ENCODE data around the gene EPSTI1.

Gene EPSTI1

DNA sequence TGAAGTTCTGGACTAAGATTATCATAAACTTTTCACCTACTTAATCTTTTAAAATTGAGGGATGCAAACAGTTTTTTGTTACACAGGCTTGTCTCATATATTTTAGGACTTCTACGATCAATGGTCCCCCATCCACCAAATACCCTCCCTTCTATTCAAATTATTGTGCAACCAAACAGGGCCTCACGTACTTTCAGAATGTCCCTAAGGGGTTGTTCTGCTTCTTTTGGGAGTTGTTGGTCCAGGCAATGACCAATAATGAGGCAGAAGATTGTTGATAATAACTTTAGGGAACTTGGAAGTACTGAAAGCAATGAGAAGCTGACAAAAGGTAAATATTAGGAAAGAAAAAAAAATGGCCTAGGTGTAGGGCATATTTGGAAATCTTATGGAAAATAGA is 34.2 kb upstream of the EPSTI1 start:
- no peak overlapping the region for H2AFZ ChIP-seq (ENCODE audit: insufficient read depth, low read length, poor library complexity)
- H3K9ac ChIP-seq (ENCODE audit: low read length): no peak overlapping the region
- H3K4me1 ChIP-seq (ENCODE audit: control insufficient read depth in 1 of 2, insufficient read depth in 2 of 2, low read length in 2 of 2): peaks cover 5 to 10% of the 10 kb centered on the region in 2 experiments
- H3K14ac ChIP-seq (ENCODE audit: low read length): no peak overlapping the region
- DNase-seq: no peak
- no peaks in the 10 kb centered on the region for H3K27me3 ChIP-seq (ENCODE audit: insufficient read depth, low read length)
- H3K79me2 ChIP-seq (ENCODE audit: control insufficient read depth, insufficient read depth, low read length, poor library complexity): no peaks in the 10 kb centered on the region
- no peak overlapping the region for H4K8ac ChIP-seq (ENCODE audit: low read depth, low read length)
- no peak overlapping the region for H2BK12ac ChIP-seq (ENCODE audit: low read length)
- H2BK120ac ChIP-seq (ENCODE audit: insufficient read depth, low read length, poor library complexity): no peak overlapping the region
- H3K79me1 ChIP-seq (ENCODE audit: low read length): peaks cover 21% of the 10 kb centered on the region
- no peak overlapping the region for H3K27ac ChIP-seq (ENCODE audit: low read depth, low read length)
- no peak overlapping the region for H4K12ac ChIP-seq (ENCODE audit: low read depth, low read length)
- no peaks in the 10 kb centered on the region for H3K36me3 ChIP-seq (ENCODE audit: control insufficient read depth in 1 of 2, insufficient read depth in 2 of 2, low read length in 2 of 2)
- peaks cover 4% of the 10 kb centered on the region for H3K9me3 ChIP-seq (ENCODE audit: insufficient read depth, low read depth, low read length)
- no peak overlapping the region for H3K23ac ChIP-seq (ENCODE audit: low read length)
- WGBS (ENCODE audit: extremely low coverage, insufficient coverage, insufficient read length): no CpG with 5 or more reads among the region's 2 CpGs
- H4K91ac ChIP-seq (ENCODE audit: low read depth, low read length): no peak overlapping the region
- no peak overlapping the region for H2BK5ac ChIP-seq (ENCODE audit: low read depth, low read length, poor library complexity)
- no peak overlapping the region for H3K4me3 ChIP-seq (ENCODE audit: low read depth, low read length)
- no peak overlapping the region for H3K4ac ChIP-seq (ENCODE audit: low read depth, low read length)
- no peak overlapping the region for H2AK5ac ChIP-seq (ENCODE audit: low read length)
- H3K18ac ChIP-seq (ENCODE audit: low read length): no peak overlapping the region
- no peak overlapping the region for H3K4me2 ChIP-seq (ENCODE audit: low read length)

DNA sequence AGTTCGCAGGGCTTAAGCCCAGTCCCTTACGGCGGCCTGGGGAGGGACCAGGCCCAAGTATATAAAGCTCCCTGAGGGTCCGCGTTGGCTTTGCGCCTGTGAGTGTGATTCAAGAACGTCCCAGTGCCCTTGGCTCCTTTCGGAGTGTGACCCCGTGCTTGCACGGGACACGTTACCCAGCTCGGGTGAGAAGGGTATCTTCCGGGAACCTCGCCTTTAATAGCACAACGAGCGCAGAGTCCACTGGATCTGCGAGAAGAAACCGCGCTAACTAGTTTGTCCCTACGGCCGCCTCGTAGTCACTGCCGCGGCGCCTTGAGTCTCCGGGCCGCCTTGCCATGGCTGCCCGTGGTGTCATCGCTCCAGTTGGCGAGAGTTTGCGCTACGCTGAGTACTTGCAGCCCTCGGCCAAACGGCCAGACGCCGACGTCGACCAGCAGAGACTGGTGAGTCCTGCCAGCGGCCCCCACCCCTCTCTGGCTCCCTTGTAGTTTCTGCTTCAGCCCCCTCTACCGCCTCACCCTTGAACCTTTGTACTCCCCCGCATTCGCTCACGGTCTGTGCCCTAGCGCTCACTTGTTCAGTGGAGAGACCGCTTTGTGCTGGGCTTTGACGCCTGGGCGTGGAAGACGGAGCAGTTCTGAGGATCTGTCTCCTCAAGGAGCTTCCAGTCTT is 31.4 kb upstream of the EPSTI1 start, which contains the start of gene DNAJC15:
Gene DNAJC15 (plus strand): TSS at position 298 of the 675 bp plus-strand sequence. CDS start 41 bp downstream, at position 339.
- Histone ChIP-seq H3K4me1 (ENCODE audit: control insufficient read depth in 1 of 2, insufficient read depth in 2 of 2, low read length in 2 of 2) (peaks cover 8 to 13% of the 10 kb centered on the region in 2 experiments), H3K23ac (ENCODE audit: low read length) (no peak within 1 kb of the TSS), H3K36me3 (ENCODE audit: control insufficient read depth in 1 of 2, insufficient read depth in 2 of 2, low read length in 2 of 2) (no peaks in the 10 kb centered on the region), H2BK120ac (ENCODE audit: insufficient read depth, low read length, poor library complexity) (peak within 1 kb of the TSS; percentile 86), H4K8ac (ENCODE audit: low read depth, low read length) (peak within 1 kb of the TSS; percentile 7), H2AK5ac (ENCODE audit: low read length) (peak within 1 kb of the TSS; percentile 55), H3K4me2 (ENCODE audit: low read length) (peak within 1 kb of the TSS; percentile 45), H3K14ac (ENCODE audit: low read length) (peak within 1 kb of the TSS; percentile 56), H2BK12ac (ENCODE audit: low read length) (peak within 1 kb of the TSS; percentile 94), H3K27me3 (ENCODE audit: insufficient read depth, low read length) (no peaks in the 10 kb centered on the region), H3K79me1 (ENCODE audit: low read length) (peaks cover 31% of the 10 kb centered on the region), H4K91ac (ENCODE audit: low read depth, low read length) (peak within 1 kb of the TSS; percentile 82), H4K12ac (ENCODE audit: low read depth, low read length) (no peak within 1 kb of the TSS), H3K18ac (ENCODE audit: low read length) (peak within 1 kb of the TSS; percentile 59), H2BK5ac (ENCODE audit: low read depth, low read length, poor library complexity) (peak within 1 kb of the TSS; percentile 71), H3K9me3 (ENCODE audit: insufficient read depth, low read depth, low read length) (peaks cover 4% of the 10 kb centered on the region), H3K9ac (ENCODE audit: low read length) (peak within 1 kb of the TSS; percentile 56), H2AFZ (ENCODE audit: insufficient read depth, low read length, poor library complexity) (no peak within 1 kb of the TSS), H3K79me2 (ENCODE audit: control insufficient read depth, insufficient read depth, low read length, poor library complexity) (no peaks in the 10 kb centered on the region), H3K4ac (ENCODE audit: low read depth, low read length) (peak within 1 kb of the TSS; percentile 42), H3K27ac (ENCODE audit: low read depth, low read length) (peak within 1 kb of the TSS; percentile 66), H3K4me3 (ENCODE audit: low read depth, low read length) (peak within 1 kb of the TSS; percentile 64)
- DNase-seq: peak; percentile 92 to 96
- WGBS (ENCODE audit: extremely low coverage, insufficient coverage, insufficient read length): no CpG with 5 or more reads among the region's 48 CpGs

DNA sequence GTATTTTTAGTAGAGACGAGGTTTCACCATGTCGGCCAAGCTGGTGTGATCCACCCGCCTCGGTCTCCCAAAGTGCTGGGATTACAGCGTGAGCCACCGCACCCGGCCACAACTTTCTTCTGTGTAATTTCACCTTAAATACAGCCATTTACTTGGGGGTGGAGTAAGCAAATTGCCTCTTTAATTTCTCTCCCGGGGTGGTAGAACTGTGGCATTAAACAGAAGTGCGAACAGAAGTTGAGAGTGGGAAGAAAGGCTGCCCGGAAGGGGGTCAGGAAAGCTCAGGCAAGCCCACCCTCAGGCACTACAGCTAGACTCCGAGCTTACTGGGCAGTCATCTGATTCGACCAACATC is 30.9 kb upstream of the EPSTI1 start:
- peak overlapping the region; percentile 71 for H2BK5ac ChIP-seq (ENCODE audit: low read depth, low read length, poor library complexity)
- no peak overlapping the region for H3K23ac ChIP-seq (ENCODE audit: low read length)
- peak overlapping the region; percentile 94 for H2BK12ac ChIP-seq (ENCODE audit: low read length)
- peaks cover 4% of the 10 kb centered on the region for H3K9me3 ChIP-seq (ENCODE audit: insufficient read depth, low read depth, low read length)
- peak in 1 of 2 donors; percentile 2 for DNase-seq
- H3K36me3 ChIP-seq (ENCODE audit: control insufficient read depth in 1 of 2, insufficient read depth in 2 of 2, low read length in 2 of 2): no peaks in the 10 kb centered on the region
- H3K27ac ChIP-seq (ENCODE audit: low read depth, low read length): peak overlapping the region; percentile 45
- no CpG with 5 or more reads among the region's 12 CpGs for WGBS (ENCODE audit: extremely low coverage, insufficient coverage, insufficient read length)
- H3K14ac ChIP-seq (ENCODE audit: low read length): peak overlapping the region; percentile 43
- peak overlapping the region; percentile 55 for H2AK5ac ChIP-seq (ENCODE audit: low read length)
- no peak overlapping the region for H3K4ac ChIP-seq (ENCODE audit: low read depth, low read length)
- H3K18ac ChIP-seq (ENCODE audit: low read length): peak overlapping the region; percentile 8
- peak overlapping the region; percentile 64 for H3K4me3 ChIP-seq (ENCODE audit: low read depth, low read length)
- H3K27me3 ChIP-seq (ENCODE audit: insufficient read depth, low read length): no peaks in the 10 kb centered on the region
- peak overlapping the region; percentile 54 for H3K9ac ChIP-seq (ENCODE audit: low read length)
- no peaks in the 10 kb centered on the region for H3K79me2 ChIP-seq (ENCODE audit: control insufficient read depth, insufficient read depth, low read length, poor library complexity)
- H2BK120ac ChIP-seq (ENCODE audit: insufficient read depth, low read length, poor library complexity): peak overlapping the region; percentile 24
- H4K12ac ChIP-seq (ENCODE audit: low read depth, low read length): no peak overlapping the region
- H3K4me1 ChIP-seq (ENCODE audit: control insufficient read depth in 1 of 2, insufficient read depth in 2 of 2, low read length in 2 of 2): peaks cover 8 to 13% of the 10 kb centered on the region in 2 experiments
- peak overlapping the region; percentile 45 for H3K4me2 ChIP-seq (ENCODE audit: low read length)
- H3K79me1 ChIP-seq (ENCODE audit: low read length): peaks cover 33% of the 10 kb centered on the region
- H4K8ac ChIP-seq (ENCODE audit: low read depth, low read length): peak overlapping the region; percentile 7
- H4K91ac ChIP-seq (ENCODE audit: low read depth, low read length): peak overlapping the region; percentile 82
- H2AFZ ChIP-seq (ENCODE audit: insufficient read depth, low read length, poor library complexity): no peak overlapping the region

DNA sequence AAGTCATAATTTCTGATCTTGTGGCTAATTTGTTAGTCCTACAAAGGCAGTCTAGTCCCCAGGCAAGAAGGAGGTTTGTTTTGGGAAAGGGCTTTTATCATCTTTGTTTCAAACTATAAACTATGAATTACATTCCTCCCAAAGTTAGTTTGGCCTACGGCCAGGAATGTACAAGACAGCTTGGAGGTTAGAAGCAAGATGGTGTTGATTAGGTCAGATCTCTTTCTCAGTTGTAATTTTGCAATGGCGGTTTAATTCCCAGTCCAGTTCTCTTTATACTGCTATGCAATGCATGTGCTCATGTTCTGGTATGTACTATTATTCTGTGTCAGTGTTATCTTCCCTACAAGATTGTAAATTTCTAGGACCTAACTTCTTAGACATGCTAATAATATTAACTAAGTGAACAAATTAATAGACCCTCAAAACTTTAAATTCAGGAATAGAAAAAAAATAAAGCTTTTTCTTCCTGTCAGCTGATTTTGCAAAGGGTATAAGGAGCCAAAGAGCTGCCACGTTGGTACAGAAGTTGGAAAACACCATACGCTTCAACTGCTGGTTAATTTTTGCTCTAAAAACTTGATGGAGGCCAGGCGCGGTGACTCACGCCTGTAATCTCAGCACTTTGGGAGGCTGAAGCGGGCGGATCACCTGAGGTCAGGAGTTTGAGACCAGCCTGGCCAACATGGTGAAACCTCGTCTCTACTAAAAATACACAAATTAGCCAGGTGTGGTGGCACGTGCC is 30.1 kb upstream of the EPSTI1 start:
- Histone ChIP-seq H2AFZ (ENCODE audit: insufficient read depth, low read length, poor library complexity) (no peak overlapping the region), H3K4me2 (ENCODE audit: low read length) (no peak overlapping the region), H3K27ac (ENCODE audit: low read depth, low read length) (peak overlapping the region; percentile 66), H3K79me1 (ENCODE audit: low read length) (peaks cover 32% of the 10 kb centered on the region), H3K14ac (ENCODE audit: low read length) (peak overlapping the region; percentile 56), H2BK5ac (ENCODE audit: low read depth, low read length, poor library complexity) (no peak overlapping the region), H3K4ac (ENCODE audit: low read depth, low read length) (no peak overlapping the region), H4K8ac (ENCODE audit: low read depth, low read length) (no peak overlapping the region), H4K12ac (ENCODE audit: low read depth, low read length) (no peak overlapping the region), H2BK120ac (ENCODE audit: insufficient read depth, low read length, poor library complexity) (peak overlapping the region; percentile 86), H3K9me3 (ENCODE audit: insufficient read depth, low read depth, low read length) (peaks cover 4% of the 10 kb centered on the region), H3K4me3 (ENCODE audit: low read depth, low read length) (no peak overlapping the region), H3K4me1 (ENCODE audit: control insufficient read depth in 1 of 2, insufficient read depth in 2 of 2, low read length in 2 of 2) (peaks cover 8 to 13% of the 10 kb centered on the region in 2 experiments), H2BK12ac (ENCODE audit: low read length) (peak overlapping the region; percentile 76), H3K18ac (ENCODE audit: low read length) (peak overlapping the region; percentile 59), H3K79me2 (ENCODE audit: control insufficient read depth, insufficient read depth, low read length, poor library complexity) (no peaks in the 10 kb centered on the region), H3K23ac (ENCODE audit: low read length) (no peak overlapping the region), H4K91ac (ENCODE audit: low read depth, low read length) (peak overlapping the region; percentile 82), H3K36me3 (ENCODE audit: control insufficient read depth in 1 of 2, insufficient read depth in 2 of 2, low read length in 2 of 2) (no peaks in the 10 kb centered on the region), H3K27me3 (ENCODE audit: insufficient read depth, low read length) (no peaks in the 10 kb centered on the region), H3K9ac (ENCODE audit: low read length) (no peak overlapping the region), H2AK5ac (ENCODE audit: low read length) (no peak overlapping the region)
- peak; percentile 71 to 84 for DNase-seq
- no CpG with 5 or more reads among the region's 11 CpGs for WGBS (ENCODE audit: extremely low coverage, insufficient coverage, insufficient read length)

Measured in trophoblast cell (in vitro differentiated cells and primary cell).